A673 (cell line): ENCODE measurements around the gene MICB. TPM values are rescaled to one million over a fixed set of nuclear protein-coding genes. Genes with fewer than 3 reads are reported as not detected.
"Not testable (repeated sequence)": the region's sequence is repeated elsewhere in the genome, so short reads cannot be mapped to it uniquely, and the experiment has no call there.

Source experiments
- BruUV-seq: library from RNA; stranded (reverse); fragments of 400-500 nt; replicated peaks from 2 replicates; lab custom pipeline; 2021; lab: Mats Ljungman, UMichigan
- CTCF ChIA-PET: fragments of 300-600 bp; sonication (Branson Sonifier 250); formaldehyde crosslinking; loops from one replicate; lab custom pipeline; 2022; ENCODE audit warnings: antibody characterized with exemption; lab: Charles Lee
- POLR2A ChIA-PET: fragments of 300-600 bp; sonication (Branson Sonifier 250); formaldehyde crosslinking; loops from one replicate; lab custom pipeline; 2022; ENCODE audit warnings: antibody characterized with exemption; ENCODE audit not compliant: low non-redundant PET; lab: Charles Lee
- DNase-seq: peaks from one replicate; pipeline ENCODE4 v3.0.0-alpha.2; 2015; ENCODE audit warnings: low spot score
- H3K27ac ChIP-seq: fragments of 200-600 bp; sonication (generic); 2 replicates; pipeline ENCODE4 v1.5.1; 2016; ENCODE audit warnings: mixed run types, low read depth, mild to moderate bottlenecking, mixed read lengths, antibody characterized with exemption, low read length; ENCODE audit not compliant: poor library complexity, severe bottlenecking
- H3K27me3 ChIP-seq: fragments of 200-600 bp; sonication (generic); replicated peaks from 2 replicates; pipeline ENCODE4 v1.6.1; 2017; ENCODE audit warnings: mixed run types, low read depth, mild to moderate bottlenecking, mixed read lengths, antibody characterized with exemption, low read length; ENCODE audit not compliant: insufficient read depth, poor library complexity
- H3K36me3 ChIP-seq: fragments of 200-600 bp; sonication (generic); 2 replicates; pipeline ENCODE4 v1.6.1; 2016; ENCODE audit warnings: mixed run types, mild to moderate bottlenecking, mixed read lengths, antibody characterized with exemption, low read length; ENCODE audit not compliant: insufficient read depth, poor library complexity, severe bottlenecking
- H3K4me1 ChIP-seq: fragments of 200-600 bp; sonication (generic); 2 replicates; pipeline ENCODE4 v1.6.1; 2017; ENCODE audit warnings: mixed run types, mild to moderate bottlenecking, mixed read lengths, antibody characterized with exemption, low read length; ENCODE audit not compliant: insufficient read depth, poor library complexity, severe bottlenecking
- H3K4me3 ChIP-seq: fragments of 200-600 bp; sonication (generic); 2 replicates; pipeline ENCODE4 v1.5.1; 2016; ENCODE audit warnings: low read depth, mixed run types, mild to moderate bottlenecking, mixed read lengths, low read length; ENCODE audit not compliant: poor library complexity, severe bottlenecking
- H3K9me3 ChIP-seq: fragments of 200-600 bp; sonication (generic); 2 replicates; pipeline ENCODE4 v1.6.1; 2016; ENCODE audit warnings: mixed run types, low read depth, mild to moderate bottlenecking, mixed read lengths, antibody characterized with exemption, low read length; ENCODE audit not compliant: poor library complexity, severe bottlenecking
- CTCF ChIP-seq: fragments of 300-800, 200-600 bp; sonication (generic); conservative IDR thresholded peaks from 2 replicates; pipeline ENCODE4 v1.5.1; 2017; ENCODE audit warnings: low read depth, mild to moderate bottlenecking, antibody characterized with exemption, low read length, moderate library complexity, mixed read lengths
- EZH2 ChIP-seq: fragments of 200-600 bp; sonication (generic); IDR thresholded peaks from 2 replicates; pipeline ENCODE4 v1.6.1; 2017; ENCODE audit warnings: borderline replicate concordance, low read depth, mild to moderate bottlenecking, mixed read lengths, antibody characterized with exemption, low read length; ENCODE audit not compliant: poor library complexity, severe bottlenecking
- intact Hi-C: fragments of 100-400 bp; cut with micrococcal nuclease; formaldehyde crosslinking; loops from one replicate; pipeline ENCODE4 v1.10.0; 2022; ENCODE audit not compliant: unreplicated experiment
- total RNA-seq: library from RNA; stranded (reverse); gene quantifications from 2 replicates; pipeline ENCODE4 v1.2.3, GENCODE V29; 2021

MICB gene
- total RNA-seq, 1 experiment from 2014 or later = 12.7 TPM

GRCh38 chr6:31502586-31502985 lies 4.6 kb downstream of the MICB start:
- ChIA-PET POLR2A (no interaction called here), CTCF (no interaction called here)
- H3K27me3 ChIP-seq = no peaks in the 10 kb centered on the region
- H3K27ac ChIP-seq = no peak overlapping the region
- no peaks in the 10 kb centered on the region for H3K9me3 ChIP-seq
- intact Hi-C loops = no loop called here
- DNase-seq = no peak
- TF ChIP-seq EZH2 = no peak
- no peak for TF ChIP-seq CTCF
- no TSS peak for BruUV-seq
- no peaks in the 10 kb centered on the region for H3K4me1 ChIP-seq
- no peak overlapping the region for H3K4me3 ChIP-seq
- no peaks in the 10 kb centered on the region for H3K36me3 ChIP-seq

GRCh38 chr6:31509036-31509435 lies 11.1 kb downstream of the MICB start:
- H3K27ac ChIP-seq, H3K4me1 ChIP-seq, intact Hi-C loops, DNase-seq, H3K27me3 ChIP-seq, H3K9me3 ChIP-seq, BruUV-seq, H3K4me3 ChIP-seq, POLR2A ChIA-PET, CTCF ChIA-PET, H3K36me3 ChIP-seq: not testable (repeated sequence)

GRCh38 chr6:31510007-31510406 lies 12.1 kb downstream of the MICB start:
- ChIA-PET POLR2A (no interaction called here), CTCF (no interaction called here)
- Histone ChIP-seq H3K27ac (no peak overlapping the region), H3K36me3 (no peaks in the 10 kb centered on the region), H3K4me1 (no peaks in the 10 kb centered on the region), H3K9me3 (no peaks in the 10 kb centered on the region), H3K4me3 (no peak overlapping the region), H3K27me3 (no peaks in the 10 kb centered on the region)
- DNase-seq = no peak
- TF ChIP-seq EZH2 (no peak), CTCF (no peak)
- intact Hi-C loops = no loop called here
- no TSS peak for BruUV-seq

GRCh38 chr6:31513456-31514165 lies 15.7 kb downstream of the MICB start:
- no peak for DNase-seq
- ChIA-PET POLR2A (no interaction called here), CTCF (no interaction called here)
- Histone ChIP-seq H3K27ac (no peak overlapping the region), H3K36me3 (no peaks in the 10 kb centered on the region), H3K27me3 (no peaks in the 10 kb centered on the region), H3K9me3 (no peaks in the 10 kb centered on the region), H3K4me3 (no peak overlapping the region), H3K4me1 (no peaks in the 10 kb centered on the region)
- BruUV-seq = no TSS peak
- TF ChIP-seq EZH2 = no peak
- no peak for TF ChIP-seq CTCF
- intact Hi-C loops = no loop called here
